HCT116 (cell line): ENCODE measurements around the gene CREG1.

ENCODE experiments used
- POLR2A ChIP-seq: IDR thresholded peaks from 2 replicates; pipeline ENCODE4 v1.7.0; 2011; ENCODE audit warnings: borderline replicate concordance; ENCODE audit not compliant: insufficient read depth, insufficient read length; ENCODE audit errors: extremely low read depth
- YY1 ChIP-seq: IDR thresholded peaks from 2 replicates; pipeline ENCODE4 v1.6.1; 2011; ENCODE audit warnings: low read length, low read depth, moderate library complexity, mild to moderate bottlenecking; ENCODE audit not compliant: insufficient replicate concordance; ENCODE audit errors: extremely low read depth
- TF ChIP-seq, protein P1 (sequence below): IDR thresholded peaks from 2 replicates; pipeline ENCODE4 v1.6.1; 2012
- TF ChIP-seq, protein P2 (sequence below): IDR thresholded peaks from 2 replicates; pipeline ENCODE4 v1.6.1; 2012; ENCODE audit warnings: low read depth
- TF ChIP-seq, protein P3 (sequence below): IDR thresholded peaks from 2 replicates; pipeline ENCODE4 v1.6.1; 2012

DNA sequence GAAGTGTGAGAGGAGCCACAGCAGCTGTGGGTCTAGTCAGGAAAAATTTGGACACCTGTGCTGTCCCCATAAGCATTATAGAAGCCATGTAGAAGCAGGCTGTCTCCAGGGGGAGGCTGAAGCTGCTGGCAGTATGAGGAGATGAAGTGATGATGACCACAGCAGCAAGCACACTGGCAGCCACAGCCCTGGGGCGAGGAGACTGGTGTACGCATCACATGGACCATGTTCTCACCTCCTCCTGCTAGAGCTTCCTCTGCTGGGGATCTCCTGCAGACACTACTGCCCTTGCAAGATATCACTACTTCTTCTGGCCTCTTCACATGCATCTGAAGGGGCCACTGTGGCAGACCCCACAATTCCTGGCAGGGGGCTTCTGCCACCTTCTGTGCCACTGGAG lies 33.8 kb upstream of the CREG1 start:
- TF ChIP-seq, protein P1, sequence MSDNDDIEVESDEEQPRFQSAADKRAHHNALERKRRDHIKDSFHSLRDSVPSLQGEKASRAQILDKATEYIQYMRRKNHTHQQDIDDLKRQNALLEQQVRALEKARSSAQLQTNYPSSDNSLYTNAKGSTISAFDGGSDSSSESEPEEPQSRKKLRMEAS: no peak
- TF ChIP-seq, protein P2, sequence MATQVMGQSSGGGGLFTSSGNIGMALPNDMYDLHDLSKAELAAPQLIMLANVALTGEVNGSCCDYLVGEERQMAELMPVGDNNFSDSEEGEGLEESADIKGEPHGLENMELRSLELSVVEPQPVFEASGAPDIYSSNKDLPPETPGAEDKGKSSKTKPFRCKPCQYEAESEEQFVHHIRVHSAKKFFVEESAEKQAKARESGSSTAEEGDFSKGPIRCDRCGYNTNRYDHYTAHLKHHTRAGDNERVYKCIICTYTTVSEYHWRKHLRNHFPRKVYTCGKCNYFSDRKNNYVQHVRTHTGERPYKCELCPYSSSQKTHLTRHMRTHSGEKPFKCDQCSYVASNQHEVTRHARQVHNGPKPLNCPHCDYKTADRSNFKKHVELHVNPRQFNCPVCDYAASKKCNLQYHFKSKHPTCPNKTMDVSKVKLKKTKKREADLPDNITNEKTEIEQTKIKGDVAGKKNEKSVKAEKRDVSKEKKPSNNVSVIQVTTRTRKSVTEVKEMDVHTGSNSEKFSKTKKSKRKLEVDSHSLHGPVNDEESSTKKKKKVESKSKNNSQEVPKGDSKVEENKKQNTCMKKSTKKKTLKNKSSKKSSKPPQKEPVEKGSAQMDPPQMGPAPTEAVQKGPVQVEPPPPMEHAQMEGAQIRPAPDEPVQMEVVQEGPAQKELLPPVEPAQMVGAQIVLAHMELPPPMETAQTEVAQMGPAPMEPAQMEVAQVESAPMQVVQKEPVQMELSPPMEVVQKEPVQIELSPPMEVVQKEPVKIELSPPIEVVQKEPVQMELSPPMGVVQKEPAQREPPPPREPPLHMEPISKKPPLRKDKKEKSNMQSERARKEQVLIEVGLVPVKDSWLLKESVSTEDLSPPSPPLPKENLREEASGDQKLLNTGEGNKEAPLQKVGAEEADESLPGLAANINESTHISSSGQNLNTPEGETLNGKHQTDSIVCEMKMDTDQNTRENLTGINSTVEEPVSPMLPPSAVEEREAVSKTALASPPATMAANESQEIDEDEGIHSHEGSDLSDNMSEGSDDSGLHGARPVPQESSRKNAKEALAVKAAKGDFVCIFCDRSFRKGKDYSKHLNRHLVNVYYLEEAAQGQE: no peak
- TF ChIP-seq YY1: no peak
- TF ChIP-seq POLR2A: no peak
- TF ChIP-seq, protein P3, sequence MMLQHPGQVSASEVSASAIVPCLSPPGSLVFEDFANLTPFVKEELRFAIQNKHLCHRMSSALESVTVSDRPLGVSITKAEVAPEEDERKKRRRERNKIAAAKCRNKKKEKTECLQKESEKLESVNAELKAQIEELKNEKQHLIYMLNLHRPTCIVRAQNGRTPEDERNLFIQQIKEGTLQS: no peak
